ENCODE measurements around the gene HSPA9.

HSPA9 gene

DNA sequence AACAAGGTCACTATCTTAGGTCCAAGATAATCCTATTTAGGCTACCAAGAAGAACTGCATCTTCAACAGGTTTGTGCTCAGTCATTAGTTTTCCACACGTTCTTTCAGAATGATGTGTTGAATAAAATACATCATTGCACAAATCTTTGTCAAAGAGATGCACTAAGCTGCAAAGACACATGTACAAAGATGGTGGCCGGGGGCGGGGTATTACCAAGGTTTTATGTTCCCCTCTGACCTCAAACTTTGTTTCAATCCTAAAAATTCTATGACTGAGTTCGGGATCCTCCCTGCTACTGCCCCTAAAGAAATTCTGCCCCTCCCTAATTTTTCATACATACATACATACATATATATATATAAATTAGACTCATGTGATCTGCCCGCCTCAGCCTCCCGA, 14.2 kb downstream of the HSPA9 start:
- DNase-seq = no peak

DNA sequence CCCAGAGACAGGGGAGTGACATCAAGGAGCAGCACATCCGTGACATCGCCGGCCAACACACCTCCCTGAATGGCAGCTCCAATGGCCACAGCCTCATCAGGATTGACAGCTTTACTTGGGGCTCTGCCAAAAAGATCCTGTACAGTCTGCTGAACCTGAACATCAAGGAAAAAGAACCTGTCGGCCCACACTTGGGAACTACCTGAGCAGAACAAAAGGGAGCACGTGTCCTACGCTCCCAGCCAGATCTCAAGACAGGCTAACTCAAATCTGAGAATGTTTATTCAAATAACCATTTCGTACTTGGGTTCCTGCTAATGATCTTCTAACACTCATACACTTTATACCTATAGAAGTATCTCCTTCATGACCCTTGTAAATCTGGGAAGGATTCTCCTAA, 15.3 kb downstream of the HSPA9 start:
- DNase-seq = no peak

DNA sequence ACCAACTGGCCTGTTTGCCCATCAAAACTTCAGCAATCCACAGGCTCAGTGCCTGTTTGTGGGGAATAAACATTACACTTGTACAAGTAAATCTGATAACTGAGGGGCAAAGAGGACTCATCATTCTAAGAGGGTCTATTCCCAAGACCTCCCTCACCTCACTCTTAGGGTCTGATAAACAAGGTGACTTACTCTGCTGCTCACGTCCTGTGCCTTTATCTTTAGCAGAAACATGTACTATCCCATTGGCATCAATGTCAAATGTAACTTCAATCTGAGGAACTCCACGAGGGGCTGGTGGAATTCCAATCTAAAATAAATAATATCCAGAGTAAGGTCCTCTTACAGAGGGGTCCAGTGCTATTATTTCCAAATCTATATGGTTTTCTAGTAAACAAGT, 17.5 kb downstream of the HSPA9 start:
- DNase-seq = no peak

DNA sequence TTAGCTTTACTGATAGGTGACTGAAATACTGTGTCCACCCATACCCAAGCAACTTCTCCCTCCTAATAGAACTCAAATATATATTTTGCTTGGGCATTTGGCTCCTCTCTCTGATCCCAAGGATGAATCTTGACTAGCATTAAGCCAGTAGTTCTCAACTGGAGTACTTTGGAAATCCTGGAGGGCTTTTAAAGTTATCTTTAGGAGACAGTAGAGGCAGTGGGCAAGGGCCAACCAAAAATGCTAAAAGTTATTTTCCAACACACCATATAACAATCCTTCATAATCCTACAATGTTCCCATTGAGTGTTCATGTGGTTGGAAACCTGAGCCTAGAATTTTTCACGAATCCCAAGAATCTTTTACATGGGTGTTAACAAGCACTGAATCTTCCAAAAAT, 21.1 kb downstream of the HSPA9 start:
- no peak for DNase-seq

DNA sequence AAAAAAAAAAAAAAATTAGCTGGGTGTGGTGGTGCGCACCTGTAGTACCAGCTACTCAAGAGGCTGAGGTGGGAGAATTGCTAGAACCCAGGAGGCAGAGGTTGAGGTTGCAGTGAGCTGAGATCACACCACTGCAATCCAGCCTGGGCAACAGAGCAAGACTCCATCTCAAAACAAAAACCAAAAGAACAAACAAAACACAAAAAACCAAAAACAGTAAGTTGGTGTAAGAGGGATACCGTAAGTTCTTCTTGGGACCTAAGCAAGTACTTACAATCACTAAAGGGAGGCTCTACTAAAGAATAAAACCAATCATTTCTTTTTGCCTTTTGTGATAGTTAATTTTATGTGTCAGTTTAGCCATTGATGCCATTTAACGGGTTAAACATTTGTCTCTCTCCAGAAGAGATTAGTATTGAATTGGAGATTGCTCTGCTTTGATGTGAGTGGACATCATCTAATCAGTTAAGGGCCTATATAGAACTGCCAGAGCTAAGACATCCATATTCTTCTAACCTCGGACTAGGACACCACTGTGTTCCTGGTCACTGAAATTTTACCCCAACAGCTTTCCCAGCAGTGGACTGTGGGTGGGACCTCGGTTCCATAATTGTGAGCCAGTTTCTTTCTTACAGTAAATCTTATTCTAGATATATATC, 21.6 kb downstream of the HSPA9 start:
- DNase-seq = no peak

DNA sequence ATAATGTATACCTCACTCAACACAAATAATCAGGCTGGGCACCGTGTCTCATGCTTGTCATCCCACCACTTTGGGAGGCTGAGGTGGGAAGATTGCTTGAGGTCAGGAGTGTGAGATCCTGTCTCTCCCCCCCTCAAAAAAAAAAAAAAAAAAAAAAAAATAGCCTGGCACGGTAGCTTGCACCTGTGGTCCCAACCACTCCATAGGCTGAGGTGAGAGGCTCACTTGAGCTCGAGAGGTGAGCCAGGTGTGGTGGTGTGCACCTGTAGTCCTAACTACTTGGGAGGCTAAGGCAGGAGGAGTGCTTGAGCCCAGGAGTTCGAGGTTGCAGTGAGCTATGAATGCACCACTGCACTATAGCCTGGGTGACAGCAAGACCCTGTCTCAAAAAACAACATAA, 22.5 kb downstream of the HSPA9 start:
- DNase-seq = no peak

DNA sequence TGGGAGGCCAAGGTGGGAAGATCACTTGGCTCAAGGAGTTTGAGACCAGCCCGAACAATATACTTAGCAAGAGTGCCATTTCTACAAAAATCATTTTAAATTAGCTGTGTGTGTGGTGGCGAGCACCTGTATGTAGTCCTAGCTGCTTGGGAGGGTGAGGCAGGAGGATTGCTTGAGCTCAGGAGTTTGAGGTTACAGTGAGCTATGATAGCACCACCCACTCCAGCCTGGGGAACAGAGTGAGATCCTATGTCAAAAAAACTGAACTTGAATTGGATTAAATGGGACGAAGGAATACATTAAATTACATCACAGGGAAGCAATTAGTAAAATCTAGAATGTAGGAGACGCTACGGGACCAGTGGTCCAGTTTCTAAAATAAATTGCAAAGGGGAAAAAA, 25.8 kb downstream of the HSPA9 start:
- DNase-seq = no peak

DNA sequence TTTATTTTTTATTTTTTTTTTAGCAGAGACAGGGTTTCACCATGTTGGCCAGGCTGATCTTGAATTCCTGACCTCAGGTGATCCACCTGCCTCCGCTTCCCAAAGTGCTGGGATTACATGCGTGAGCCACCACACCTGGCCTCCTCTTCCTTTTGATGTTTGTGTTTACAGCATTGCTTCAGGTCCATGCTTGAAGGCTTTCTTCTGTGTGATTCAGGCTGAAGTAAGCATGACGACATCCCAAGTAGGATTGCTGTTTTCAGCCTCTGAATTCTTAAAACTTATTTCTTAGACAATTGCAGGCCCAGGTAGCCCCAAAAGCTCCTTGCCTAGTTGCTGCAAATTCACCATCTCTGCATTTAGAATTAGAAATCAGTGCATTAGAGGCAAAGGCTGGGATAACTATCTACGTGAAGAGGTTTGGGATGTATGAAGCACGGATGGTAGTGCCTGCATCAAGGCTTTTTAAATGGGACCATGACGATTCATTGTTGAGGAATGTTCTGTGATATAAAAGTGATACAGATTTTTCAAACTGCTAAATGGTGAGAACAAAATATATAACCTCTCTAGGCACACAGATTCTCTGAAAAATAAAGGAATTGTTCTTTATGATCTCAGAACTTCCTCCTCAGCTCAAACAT, 29.2 kb downstream of the HSPA9 start:
- DNase-seq = no peak

DNA sequence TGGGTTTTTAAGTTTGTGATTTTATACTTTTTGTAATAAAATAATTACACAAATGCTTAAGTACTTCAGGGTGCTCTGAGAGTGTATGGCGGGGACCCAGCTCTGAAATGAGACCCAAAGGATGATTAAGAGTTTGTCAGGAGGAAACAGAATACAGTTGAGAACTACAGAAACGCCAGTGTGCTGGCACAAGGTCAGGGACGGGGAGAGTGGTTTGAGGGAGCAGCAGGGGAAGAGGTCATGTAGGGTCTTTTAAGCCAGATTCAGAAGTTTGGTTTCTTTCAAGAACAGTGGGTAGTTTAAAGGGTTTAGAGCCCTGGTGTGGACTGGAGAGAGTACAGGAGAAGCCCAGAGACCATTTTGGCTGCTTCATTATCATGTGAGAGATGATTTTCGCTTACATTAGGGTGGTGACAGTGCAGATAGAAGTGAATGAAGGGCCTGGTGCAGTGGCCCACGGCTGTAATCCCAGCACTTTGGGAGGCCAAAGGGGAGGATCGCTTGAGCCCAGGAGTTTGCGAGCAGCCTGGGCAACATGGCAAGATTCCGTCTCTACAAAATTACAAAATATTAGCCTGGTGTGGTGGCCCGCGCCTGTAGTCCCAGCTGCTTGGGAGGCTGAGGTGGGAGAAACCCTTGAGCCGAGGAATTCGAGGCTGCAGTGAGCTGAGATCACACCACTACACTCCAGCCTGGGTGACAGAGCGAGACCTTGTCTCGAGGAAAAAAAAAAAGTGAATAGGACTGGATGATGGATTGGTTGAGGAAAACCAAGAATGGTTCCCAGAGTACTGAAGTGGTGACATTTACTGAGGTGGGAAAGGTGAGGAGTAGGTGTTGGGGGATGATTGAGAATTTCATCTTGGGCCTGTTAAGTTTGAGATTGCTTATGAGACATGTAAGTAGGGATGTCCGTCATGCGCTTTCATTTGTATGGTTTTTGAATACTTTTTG, 30.7 kb downstream of the HSPA9 start:
- no peak for DNase-seq

DNA sequence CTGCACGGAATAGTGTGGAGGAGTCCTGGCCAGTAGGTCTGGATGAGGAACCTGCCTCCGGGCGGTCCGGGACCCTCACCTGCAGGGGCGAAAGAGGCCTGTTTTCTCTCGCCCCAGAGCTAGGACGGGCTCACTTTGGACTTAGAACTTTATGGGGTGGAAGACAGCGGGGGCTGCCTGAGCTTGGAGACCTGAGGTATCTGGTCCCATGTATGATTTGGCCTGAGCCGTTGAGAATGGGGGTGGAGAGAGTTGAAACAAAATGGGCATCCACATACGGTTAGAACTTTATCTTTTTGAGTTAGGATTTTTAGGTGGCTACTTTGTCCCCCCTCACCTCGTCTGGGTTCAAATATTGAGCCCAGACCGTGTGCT, 31.5 kb downstream of the HSPA9 start:
- no peak for DNase-seq

DNA sequence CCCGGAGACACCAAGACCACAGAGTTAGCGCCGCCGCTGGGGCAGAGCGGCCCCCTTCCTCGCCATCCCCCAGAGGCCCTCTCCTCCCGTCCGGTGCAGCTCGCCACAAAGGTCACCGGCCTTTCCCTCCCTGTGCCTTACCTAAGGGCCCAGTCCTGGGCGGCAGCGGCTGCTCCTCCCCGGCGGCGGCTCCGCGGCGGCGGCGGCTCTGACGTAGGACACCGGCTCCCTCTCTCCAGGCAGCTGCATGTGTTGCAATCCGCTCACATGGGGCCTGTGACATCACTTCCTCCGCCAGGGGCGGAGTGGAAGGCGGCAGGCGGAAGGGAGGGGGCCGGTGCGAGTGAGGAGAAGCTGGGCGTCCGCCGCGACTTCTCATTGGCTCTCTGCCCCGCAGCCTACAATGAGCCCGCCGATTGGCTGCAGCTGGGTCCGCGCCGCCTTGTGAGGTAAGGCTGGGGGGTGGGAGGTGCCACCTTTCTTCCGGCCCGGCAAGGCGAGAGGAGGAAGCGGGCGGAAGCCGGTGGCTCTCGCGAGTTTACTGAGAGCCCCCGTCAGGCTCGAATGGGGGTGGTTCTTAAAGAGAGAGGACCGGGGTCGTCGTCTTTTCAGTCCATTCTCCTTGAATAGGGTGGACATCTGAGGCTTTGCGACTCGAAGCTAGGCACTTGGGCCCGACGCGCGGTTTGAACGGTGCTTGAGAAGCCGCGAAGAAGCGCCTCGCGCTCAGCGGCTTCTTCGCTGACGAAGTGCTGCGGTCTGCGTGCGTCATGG, 32.1 kb downstream of the HSPA9 start, which contains the start of gene ETF1:
TSS of gene ETF1 (minus strand) at position 281 of the 774 bp plus-strand sequence. CDS start 318 bp downstream, outside the sequence.
- DNase-seq = peak; percentile 99

DNA sequence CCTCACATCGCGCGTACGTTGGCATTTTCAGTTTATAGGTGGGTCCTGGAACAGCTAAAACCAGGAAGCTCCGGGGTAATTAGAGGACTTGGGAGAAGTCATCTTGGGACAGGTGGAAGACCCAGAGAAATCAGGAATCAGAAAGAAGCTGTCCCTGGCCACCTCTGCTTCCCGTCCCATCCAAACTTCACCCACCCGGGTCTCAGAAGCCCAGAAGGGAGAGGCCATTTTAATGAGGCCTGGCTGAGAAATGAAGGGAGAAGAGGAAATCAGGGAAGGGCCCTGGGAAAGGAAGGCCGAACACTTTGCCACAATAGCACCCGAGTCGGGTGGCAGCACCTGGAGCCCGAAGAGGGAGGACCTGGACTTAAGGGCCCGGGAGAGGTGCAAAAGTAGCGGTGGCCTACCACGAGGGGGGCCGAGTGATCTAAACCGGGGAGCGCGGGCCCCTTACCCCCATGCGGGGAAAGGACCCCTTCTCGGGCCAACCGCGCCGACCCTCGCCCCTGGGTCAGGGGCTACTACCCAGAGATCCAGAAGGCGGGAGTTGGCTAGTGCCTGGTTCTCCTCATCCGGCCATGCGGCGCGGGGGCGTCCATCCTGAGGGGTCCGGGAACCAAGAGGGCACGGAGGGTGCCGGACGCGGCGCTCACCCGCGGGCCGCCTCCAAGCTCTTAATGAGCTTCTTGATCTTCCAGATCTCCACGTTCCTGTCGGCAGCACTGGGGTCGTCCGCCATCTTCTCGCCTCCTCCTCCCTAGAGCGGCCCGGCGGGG, 32.8 kb downstream of the HSPA9 start:
- peak; percentile 12 for DNase-seq

DNA sequence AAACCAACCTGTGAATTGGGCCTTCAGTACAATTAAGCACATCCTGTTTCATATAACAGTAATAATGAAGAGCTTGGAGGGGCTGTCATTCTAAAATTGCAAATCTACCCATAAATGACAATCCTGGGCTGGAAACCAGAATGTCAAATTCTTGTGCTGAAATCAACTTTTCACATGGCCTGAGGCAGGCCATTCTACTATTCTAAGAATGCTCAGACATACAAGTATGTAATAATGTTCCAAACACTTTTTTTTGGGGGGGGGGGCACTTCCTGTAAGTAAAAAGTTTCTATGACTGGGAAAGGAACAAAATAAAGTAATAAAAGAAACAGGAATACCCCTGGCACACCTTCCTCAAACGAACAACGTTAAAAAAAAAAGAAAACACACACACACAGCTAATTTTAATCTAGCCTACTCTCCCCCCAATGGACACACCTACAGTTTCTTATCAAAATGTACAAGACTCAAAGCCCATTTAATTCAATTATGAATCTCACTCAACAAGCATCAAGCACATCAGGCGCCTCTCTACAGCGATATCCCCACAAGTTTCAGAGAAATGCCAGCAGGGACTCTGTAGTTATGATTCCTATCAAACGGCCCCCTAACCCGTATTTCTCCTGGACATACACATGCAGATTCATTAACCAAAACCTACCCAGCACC, 33.6 kb downstream of the HSPA9 start:
- no peak for DNase-seq

DNA sequence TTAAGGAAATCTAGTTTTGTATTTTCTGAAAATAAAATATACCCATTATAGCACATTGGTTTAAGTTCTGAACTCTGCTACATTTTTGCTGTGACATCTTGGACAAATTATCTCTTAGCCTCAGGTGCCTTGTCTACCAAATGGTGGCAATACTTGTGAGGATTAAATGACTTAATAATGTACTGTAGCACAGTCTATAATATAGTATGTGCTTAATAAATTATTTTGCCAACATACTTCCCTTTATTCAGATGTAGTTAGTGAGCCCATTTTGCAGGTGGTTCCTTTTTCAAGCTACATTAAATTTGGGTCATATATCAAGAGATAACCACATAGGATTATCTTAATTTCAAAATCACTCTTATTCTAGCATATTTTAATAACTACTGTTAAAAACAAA, 35.4 kb downstream of the HSPA9 start:
- DNase-seq = no peak

DNA sequence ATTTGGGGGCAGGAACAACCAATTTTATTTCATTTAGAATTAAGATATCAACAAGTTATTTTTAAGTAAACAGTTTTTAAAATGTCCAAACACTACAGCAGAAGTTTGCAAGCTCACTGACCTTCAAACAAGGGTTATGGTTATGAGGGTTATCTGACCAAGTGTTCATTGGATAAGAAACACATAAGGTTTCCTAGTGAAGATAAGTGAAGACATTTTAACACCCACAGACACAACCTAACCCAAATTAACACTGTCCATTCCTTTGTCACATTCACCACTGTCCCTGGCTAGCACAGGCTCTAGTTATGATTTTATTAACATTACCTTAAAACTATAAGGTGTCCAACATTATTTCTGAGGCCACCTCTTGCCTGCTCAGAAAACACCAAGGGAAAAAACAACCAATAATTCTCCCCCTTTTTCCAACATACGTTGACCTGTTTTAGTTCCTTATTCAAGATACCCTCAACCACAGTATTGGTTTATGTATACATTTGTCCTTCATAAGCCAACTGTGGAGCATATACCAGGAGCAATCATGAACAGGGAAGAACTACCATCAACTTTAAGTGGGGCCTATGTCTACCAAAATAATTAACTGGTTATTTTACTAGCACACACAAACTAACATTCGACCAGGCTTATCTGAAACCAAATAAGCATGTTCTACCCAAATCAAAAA, 36.1 kb downstream of the HSPA9 start:
- no peak for DNase-seq

DNA sequence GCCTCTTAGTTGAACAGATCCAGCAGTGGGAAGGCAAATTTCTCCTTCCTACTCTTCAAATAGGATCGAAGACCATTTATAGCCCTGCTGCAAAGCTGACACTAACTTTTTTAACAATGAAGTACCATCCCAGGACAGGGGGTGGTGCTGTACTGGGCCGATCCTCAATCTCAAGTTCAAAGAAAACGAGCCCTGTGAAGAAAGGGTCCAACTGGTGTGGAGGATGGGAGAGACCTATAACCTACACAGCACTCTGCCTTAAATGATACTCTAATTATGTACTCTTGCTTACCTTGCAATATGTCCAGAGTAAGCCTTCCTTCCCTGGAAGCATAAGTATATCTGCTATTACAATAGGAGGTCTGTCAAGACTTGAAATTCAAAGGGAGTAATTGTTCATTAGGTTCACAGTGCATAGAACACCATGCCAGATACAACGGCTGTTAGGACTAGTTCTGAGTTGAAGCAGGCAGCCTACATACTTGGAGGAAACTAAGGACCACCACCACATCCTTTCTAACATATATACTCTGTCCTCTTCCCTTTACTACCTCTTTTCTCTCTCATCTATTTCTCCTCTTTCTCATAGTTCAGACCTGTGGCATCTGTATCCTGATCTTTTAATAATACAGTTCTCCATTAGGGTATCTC, 38.4 kb downstream of the HSPA9 start:
- no peak for DNase-seq

DNA sequence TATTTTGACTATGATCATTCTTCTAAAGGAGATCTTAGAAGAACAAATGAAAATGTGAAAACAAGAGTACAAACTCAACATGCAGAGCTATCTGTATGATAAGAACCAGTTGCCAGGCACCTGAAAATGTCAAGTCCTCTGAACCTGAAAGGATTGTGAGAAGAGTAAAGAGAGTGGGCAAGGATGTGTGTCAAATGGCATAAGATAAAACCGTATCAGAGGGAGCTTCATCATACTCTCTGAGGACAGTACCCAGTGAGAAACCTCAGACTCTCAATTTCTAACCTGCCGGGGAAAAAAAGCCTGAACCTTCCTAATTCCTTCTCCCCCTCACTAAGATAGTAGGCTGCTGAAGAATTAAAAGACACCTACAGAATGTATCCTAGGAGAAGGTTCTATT, 39.0 kb downstream of the HSPA9 start:
- DNase-seq = no peak

DNA sequence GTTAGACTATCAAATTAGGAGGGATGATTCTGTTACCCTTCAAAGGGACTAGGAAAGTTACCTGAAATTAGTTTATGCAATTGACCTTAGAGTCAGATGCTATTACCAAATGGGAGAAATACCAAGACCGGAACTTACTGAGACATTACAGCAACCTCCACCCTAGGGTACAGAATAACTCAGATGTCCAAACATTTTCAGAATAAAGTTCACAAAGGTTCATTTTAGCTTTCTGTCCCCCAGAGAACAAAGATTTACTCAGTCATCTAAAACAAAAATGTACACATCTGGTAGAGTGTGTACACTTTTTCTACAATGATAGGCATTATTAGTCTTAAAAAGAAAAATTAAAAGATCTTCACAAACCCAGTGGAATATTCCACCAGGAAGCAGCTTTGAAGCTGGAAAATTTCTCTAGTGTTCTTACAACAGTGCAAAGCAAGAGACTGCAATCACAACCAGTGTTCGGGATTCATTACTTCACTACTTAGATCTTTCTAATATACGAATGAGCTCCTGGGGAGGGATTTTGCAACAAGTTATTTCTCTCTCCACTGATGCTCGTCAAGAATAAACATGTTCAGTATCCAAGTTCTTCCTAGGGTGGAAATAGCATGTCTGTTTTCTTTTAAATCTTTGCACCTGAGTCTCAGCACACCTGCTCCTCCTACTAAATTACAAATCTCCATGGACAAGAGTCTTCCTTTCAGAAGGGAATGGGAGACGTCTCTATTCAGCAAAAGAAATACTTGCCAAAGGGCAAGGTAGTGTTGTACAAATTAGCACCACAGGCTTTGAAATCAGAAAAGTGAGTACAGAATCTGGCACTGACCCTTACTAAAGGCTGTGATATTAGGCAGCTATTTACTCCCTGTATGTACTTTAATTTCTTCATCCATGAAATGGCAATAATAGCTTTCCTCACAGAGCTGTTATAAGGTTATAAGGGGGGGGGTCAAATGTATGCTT, 40.9 kb downstream of the HSPA9 start:
- DNase-seq = no peak

DNA sequence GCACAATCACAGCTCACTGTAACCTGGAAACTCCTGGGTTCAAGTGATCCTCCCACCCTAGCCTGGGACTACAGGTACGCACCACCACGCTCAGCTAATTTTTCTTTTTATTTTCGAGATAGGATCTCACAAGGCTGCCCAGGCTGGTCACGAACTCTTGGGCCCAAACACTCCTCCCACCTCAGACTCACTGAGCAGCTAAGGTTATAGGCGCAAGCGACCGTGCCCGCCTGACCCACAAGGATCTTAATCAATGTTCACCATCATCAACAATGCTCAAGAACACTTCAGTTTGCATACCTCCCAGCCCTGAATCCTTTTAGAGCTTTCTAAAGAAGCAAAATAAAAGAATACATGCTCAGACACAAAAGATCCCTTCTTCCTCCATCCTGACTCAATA, 45.4 kb downstream of the HSPA9 start:
- DNase-seq = no peak
